Activated CD8-positive, alpha-beta memory T cell treated with anti-CD3 and anti-CD28 coated beads, Interleukin-2, amount 50 U/mL, for 4 hours (primary cell): ENCODE results near the gene TNFRSF12A.

Experiments used
- DNase-seq: peaks from one replicate; pipeline ENCODE4 v3.0.0-alpha.2; 2020

The TNFRSF12A gene, protein sequence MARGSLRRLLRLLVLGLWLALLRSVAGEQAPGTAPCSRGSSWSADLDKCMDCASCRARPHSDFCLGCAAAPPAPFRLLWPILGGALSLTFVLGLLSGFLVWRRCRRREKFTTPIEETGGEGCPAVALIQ

DNA sequence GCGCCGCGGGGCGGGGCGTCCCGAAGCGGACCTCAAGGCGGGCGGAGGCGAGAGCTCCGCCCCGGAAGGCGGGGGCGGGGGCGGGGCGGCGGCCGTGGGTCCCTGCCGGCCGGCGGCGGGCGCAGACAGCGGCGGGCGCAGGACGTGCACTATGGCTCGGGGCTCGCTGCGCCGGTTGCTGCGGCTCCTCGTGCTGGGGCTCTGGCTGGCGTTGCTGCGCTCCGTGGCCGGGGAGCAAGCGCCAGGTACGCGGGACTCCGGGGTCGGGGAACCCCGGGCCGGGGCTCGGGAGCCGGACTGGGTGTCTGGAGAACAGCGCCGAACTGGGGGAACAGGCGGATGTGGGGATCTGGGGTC, at the start of gene TNFRSF12A:
Gene TNFRSF12A, plus strand, starts transcription at position 122 of the 357 bp plus-strand sequence. Its CDS starts 30 bp downstream, at position 152.
- peak; percentile 66 for DNase-seq

- DNase-seq, result no peak
These were observed 49.6 kb upstream of the TNFRSF12A start for GRCh38 chr16:2970563-2970962.

- DNase-seq, result no peak
These were observed 48.8 kb upstream of the TNFRSF12A start for GRCh38 chr16:2971134-2971984.

DNA sequence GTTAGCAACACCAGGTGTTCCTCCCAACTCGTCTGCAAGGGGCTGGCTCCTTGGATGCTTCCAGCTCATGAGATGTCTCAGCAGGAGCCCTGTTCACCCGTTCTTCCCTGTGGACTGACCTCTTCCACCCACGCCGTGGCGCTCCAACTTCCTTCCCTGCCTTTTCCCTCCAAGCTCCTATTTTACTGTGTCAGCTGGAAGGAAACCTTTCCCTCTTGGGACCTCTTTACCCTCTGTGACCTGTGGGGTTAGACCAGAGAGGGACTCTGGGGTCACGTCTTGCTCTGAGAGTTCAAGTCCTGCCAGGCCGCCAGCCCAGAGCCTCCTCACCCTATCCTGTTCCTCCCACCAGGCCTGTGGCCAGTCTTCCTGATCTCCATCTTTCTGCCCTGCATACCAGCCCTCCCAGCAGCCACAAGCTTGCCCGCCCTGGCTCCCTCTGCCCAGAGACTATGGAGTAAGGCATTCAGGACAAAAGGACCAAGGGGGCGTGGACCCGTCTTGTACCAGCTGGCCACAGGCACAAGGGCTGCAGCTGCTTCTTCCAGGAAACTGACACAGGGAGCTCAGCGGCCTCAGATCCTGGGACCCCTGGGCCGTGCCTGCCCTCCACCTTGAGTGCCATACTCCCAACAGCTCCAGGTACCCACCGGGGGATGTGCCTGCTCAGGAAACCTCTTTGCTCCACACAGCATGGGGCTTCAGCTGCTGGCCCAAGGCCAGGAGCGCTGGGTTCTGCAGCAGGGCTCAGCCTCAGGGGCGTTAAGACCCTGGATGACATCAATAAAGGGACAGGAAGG, 48.0 kb upstream of the TNFRSF12A start:
- DNase-seq, result no peak

- DNase-seq, result no peak
These were observed 47.1 kb upstream of the TNFRSF12A start for GRCh38 chr16:2973093-2973492.

- no peak for DNase-seq
These were observed 46.4 kb upstream of the TNFRSF12A start for GRCh38 chr16:2973605-2974318.

GRCh38 chr16:2974319-2975056, 45.7 kb upstream of the TNFRSF12A start:
- no peak for DNase-seq

- no peak for DNase-seq
These were observed 44.9 kb upstream of the TNFRSF12A start for GRCh38 chr16:2975161-2975795.

- DNase-seq, result no peak
These were observed 44.0 kb upstream of the TNFRSF12A start for GRCh38 chr16:2976201-2976600.

DNA sequence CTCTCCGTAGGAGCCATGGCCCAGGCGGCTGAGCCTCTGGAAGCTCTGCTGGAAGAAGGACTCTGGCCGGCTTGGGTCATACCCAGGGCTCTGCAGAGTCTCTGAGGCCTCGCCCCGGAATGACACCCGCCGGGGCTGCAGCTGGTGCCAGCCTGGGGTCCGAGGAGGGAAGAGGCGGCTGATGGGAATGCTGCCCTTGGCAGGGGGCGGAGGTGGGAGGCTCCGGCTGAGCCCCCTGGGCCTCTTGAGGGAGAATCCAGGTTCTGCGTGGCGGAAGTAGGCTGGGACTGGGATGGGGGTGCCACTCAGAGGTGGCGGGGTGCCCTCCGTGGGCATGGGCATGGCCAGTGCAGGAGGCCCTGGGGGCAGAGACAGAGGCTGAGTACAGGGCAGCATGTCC, 43.5 kb upstream of the TNFRSF12A start:
- DNase-seq, result no peak

- no peak for DNase-seq
These were observed 42.7 kb upstream of the TNFRSF12A start for GRCh38 chr16:2977440-2977839.

GRCh38 chr16:2979669-2980226, 40.4 kb upstream of the TNFRSF12A start:
- DNase-seq, result no peak

DNA sequence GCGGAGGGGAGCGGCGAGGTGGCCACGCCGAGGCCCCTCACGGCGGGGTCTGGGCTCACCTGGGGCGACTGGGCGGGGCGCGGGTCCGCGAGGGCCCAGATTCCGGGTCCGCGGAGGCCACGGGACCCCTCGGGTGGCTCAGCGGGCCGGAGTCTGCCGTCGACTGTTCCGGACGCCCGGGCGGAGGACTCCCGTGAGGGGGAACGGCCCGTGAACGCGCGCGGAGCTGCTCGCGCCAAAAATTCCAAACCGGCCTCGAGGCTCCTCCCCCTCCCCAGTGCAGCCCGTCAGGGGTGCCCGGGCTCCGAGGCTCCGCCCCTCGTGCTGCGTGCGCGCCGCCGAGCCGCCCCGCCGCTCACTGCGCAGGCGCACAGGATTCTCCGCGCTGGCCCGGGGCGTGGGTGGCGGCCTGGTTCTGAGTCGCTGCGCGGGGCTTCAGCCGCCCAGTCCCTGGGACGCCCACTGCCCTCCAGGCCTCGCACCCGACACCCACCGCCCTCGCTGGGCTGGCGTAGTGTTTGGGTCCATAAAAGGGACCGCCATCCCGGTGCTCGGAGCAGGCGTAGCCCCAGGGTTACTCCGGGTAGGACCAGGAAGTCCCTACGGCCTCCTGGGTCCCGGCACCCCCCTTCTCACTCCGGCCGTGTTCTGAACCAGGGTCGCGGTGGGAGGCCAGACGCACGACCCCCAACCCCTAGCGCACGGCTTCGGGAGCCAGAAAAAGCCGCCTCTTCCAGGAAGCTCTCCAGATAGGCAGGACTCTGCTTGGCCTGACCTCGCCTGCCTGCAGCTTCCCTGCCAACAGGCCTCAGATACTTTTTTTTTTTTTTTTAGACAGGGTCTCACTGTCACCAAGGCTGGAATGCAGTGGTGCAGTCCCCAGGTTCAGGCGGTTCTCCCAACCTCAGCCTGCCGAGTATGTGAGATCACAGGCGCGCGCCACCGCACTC, 39.7 kb upstream of the TNFRSF12A start, which contains the start of gene PKMYT1:
Gene PKMYT1, minus strand, starts transcription at position 220 of the 950 bp plus-strand sequence. CDS start 789 bp downstream, outside the sequence.
- DNase-seq, result peak; percentile 95

DNA sequence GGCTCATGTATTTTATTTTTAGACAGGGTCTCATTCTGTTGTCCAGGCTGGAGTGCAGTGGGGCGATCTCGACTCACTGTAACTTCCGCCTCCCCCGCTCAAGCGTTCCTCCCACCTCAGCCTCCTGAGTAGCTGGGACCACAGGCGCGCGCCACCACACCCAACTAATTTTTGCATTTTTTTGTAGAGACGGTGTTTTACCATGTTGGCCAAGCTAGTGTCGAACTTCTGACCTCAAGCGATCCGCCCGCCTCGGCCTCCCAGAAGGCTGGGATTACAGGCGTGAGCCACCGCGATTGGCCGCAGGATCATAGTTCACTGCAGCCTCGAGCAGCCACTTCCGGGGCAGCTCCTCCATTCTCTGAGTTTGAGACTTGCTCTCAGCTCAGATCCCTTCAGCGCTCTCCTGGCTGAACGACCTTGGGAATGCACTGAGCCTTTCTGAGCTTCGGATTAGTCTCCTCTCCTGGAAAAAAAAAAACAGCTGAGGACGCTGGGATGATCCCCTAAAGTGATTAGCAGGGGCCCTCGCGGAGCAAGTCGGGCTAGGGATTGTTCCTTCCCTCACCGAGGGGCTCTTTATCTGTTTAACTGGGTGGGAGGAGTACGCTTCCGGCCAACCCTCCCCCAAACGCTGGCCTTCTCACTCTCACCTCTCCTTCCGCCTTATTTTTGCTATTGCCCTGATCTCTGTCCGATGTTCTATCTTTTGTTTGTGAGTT, 38.8 kb upstream of the TNFRSF12A start:
- DNase-seq, result no peak

GRCh38 chr16:2981899-2982250, 38.3 kb upstream of the TNFRSF12A start:
- no peak for DNase-seq

- DNase-seq, result no peak
These were observed 37.8 kb upstream of the TNFRSF12A start for GRCh38 chr16:2982402-2982801.

DNA sequence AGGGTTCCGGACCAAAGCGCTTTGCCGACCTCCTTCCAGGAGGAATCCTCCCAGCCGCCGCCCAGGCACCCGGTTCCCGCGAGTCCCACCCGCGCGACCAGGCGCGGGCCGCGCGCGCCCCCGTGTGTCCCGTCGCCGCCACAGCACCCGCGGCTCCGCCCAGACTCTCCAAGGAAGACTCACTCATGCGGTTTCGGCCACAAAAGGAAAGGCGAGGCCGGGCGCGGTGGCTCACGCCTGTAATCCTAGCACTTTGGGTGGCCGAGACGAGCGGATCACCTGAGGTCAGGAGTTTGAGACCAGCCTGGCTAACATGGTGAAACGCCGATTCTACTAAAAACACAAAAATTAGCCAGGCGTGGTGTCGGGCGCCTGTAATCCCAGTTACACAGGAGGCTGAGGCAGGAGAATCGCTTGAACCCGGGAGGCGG, 36.4 kb upstream of the TNFRSF12A start:
- peak; percentile 71 for DNase-seq

DNA sequence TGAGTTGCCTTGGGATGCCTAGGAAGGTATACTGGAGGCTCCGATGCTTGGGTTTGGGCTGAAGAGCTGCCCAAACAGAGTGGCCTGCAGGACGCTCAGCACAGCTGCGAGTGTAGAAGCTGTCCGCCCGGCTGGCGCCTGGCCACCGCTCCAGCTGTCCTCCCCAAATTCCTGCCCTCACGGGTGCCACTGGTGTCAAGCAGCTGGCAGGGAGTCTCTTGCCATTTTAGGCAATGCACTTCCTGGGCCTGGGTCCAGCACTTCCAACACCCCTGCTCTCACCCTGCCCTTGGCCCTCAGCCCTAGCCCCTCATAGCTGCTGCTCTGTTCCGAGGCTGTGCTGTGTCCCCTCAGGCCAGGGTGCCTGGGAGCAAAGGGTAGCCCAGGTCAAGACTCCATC, 34.7 kb upstream of the TNFRSF12A start:
- no peak for DNase-seq

DNA sequence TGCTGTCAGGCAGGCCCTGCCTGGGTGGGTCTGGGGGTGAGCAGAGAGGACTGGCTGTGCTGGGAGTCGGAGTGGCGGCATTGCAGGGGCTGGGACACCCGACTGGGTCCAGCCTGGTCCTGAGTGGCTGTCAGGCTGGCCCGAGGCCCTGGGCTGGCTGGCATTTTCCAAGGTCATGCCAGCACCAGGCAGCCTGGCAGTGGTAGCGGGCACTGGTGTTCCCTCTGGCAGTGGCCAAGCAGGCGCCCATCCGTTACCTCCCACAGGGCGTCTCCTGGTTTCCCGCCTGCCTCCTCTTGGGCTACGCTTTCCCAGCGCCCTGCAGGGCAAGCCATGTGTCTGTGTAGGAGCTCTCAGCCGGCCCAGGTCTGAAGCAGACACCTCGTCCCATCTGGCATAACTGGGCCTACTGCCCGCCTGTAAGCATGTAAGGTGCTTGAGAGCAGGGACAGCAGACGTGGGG, 34.2 kb upstream of the TNFRSF12A start:
- no peak for DNase-seq
